HG03457 (cell line): ENCODE data around the gene MRPS17.
"Not testable (repeated sequence)": the region's sequence is repeated elsewhere in the genome, so short reads cannot be mapped to it uniquely, and the experiment has no call there.

ENCODE experiments used
- ATAC-seq: cut with Tn5 transposase; IDR thresholded peaks from one replicate; pipeline ENCODE4 v1.9.1; 2021; ENCODE audit warnings: moderate number of reproducible peaks; ENCODE audit not compliant: unreplicated experiment

Gene MRPS17

DNA sequence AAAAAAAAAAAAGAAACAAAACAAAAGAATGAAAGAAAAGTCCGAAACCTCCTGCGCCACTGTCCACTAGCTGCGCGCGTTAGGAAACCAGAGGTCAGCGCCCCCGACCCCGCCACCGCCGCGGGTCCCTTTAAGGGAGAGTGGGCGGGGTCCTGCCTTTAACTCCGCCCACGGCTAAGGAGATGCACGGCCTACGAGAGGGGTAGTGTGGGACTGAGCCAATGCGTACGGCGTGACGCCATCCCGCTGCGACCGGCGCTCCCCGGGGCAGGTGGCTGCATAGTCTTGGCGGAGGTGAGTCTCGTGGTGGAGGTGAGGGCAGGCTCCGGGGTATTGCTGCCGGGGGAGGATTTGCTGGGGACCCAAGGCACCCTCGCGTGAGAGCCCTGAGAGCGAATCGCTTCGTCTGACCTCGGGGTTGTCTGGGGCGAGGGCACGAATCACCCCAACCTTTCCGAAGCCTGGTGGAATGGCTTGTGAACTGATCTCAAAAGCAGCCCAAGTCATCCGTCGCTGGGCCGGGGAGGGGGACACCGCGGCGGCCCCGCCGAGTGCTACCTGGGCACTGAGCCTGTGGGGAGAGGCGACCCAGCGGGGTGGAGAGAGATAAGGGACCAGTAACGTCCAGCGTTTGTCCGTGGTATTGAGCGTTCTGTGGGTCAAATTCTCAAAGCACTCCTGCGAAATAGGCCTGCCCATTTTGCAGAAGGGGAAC lies at the start of gene MRPS17:
Gene MRPS17 (plus strand): TSS at position 241 of the 715 bp plus-strand sequence. CDS start 1,319 bp downstream, outside the sequence.
- ATAC-seq: peak; percentile 99

DNA sequence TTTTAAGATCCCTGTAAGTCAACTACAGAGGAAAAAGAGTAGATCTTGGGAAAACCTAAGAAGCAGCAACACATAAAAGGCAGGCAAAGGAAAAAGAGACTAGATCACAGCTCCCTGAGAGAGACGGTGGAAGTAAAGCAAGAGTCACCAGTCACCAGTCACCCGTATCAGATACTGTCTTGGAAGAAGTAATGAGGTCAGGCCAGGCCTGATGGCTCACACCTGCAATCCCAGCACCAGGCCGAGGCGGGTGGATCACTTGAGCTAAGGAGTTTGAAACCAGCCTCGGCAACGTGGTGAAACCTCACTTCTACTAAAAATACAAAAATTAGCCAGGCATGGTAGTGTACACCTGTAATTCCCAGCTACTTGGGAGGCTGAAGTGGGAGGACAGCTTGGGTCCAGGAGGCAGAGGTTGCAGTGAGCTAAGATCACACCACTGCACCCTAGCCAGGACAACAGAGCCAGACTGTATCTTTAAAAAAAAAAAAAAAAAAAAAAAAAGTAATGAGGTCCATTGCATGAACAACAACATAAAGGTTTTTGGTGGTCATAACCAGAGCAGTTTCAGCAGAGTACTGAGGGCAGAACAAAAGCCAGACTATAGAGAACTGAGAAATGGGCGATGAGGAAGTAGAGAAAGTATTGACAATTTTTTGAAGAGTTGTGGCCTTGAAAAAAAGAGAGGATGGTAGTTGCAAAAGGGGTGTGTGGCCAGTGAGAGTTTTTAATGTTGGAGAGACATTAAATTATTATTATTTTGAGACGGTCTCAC lies 47.5 kb upstream of the MRPS17 start:
- peak; percentile 94 for ATAC-seq

GRCh38 chr7:55912748-55913158 lies 38.9 kb upstream of the MRPS17 start:
- no peak for ATAC-seq

GRCh38 chr7:55917771-55918170 lies 33.9 kb upstream of the MRPS17 start:
- no peak for ATAC-seq

GRCh38 chr7:55928006-55928767 lies 23.5 kb upstream of the MRPS17 start:
- no peak for ATAC-seq

- ATAC-seq: no peak
Observed at GRCh38 chr7:55931421-55932151, 20.1 kb upstream of the MRPS17 start.

- ATAC-seq: no peak
Observed at GRCh38 chr7:55939514-55940123, 12.1 kb upstream of the MRPS17 start.

GRCh38 chr7:55946545-55946944 lies 5.1 kb upstream of the MRPS17 start:
- no peak for ATAC-seq

GRCh38 chr7:55952352-55952671 lies 635 bp downstream of the MRPS17 start:
- ATAC-seq: not testable (repeated sequence)

GRCh38 chr7:55953707-55954475 lies 2.2 kb downstream of the MRPS17 start:
- ATAC-seq: no peak

GRCh38 chr7:55957190-55957589 lies 5.5 kb downstream of the MRPS17 start:
- no peak for ATAC-seq

DNA sequence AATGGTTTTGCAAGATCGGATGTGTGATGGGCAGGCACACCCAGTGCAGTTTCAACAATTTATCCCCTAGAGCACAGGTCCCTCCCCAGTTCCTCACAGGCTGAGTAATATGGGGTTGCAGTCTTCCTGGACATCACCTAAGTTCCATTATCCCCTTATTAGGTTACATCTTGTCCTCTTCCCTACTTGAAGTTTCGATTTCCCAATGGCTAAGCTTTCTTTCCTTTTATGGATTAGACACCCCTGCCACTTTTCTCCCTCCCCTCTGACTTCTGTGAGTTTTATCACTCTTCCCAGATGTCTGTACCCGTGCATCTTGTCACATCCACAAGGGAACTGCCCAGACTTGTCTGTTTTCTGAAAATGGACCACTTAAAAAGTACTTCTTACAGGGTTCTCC lies 10.3 kb downstream of the MRPS17 start:
- no peak for ATAC-seq

- ATAC-seq: no peak
Observed at GRCh38 chr7:55963584-55964168, 12.0 kb downstream of the MRPS17 start.

DNA sequence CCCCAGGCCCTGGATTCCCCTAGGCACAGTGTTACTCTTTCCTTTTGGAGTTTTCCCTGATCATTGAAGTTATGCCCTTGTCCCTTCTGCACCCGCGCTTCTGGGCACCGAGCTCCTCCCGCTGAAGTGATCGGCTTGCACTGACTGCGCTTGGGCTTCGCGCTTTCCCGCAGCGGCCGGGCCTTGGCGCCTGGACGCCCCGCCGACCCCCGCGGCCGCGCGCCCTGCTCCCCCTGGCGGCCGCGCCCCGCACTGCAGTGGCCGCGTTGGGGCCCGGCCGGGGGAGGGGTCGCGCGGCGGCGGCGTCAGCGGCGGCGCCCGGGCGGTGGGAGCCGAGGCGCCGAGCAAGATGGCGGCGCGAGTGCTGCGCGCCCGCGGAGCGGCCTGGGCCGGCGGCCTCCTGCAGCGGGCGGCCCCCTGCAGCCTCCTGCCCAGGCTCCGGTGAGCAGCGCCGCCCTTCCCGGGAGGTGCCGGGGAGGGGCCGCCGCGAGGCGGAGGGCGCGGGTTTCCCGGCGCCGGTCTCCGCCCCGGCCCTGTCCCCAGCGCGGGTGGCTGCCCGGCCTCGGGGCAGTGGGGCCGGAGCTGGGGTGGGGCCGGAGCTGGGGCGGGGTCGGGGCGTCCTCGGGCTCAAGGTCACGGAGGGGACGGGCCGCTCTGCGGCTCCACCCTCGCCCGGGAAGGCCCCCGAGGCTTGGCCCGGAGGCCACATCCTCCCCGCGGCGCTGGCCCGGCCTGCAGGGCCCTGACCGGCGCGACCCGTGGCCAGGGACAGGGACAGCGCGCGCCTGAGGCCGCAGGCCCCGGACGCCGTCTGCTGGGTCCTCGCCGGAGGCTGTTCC lies 12.8 kb downstream of the MRPS17 start, which contains the start of gene NIPSNAP2:
Gene NIPSNAP2 (plus strand): TSS at position 325 of the 839 bp plus-strand sequence. CDS start 25 bp downstream, at position 350.
- peak; percentile 84 for ATAC-seq

GRCh38 chr7:55965100-55965470 lies 13.4 kb downstream of the MRPS17 start:
- ATAC-seq: no peak

GRCh38 chr7:55965805-55966421 lies 14.2 kb downstream of the MRPS17 start:
- no peak for ATAC-seq

- no peak for ATAC-seq
Observed at GRCh38 chr7:55966851-55967250, 15.2 kb downstream of the MRPS17 start.

DNA sequence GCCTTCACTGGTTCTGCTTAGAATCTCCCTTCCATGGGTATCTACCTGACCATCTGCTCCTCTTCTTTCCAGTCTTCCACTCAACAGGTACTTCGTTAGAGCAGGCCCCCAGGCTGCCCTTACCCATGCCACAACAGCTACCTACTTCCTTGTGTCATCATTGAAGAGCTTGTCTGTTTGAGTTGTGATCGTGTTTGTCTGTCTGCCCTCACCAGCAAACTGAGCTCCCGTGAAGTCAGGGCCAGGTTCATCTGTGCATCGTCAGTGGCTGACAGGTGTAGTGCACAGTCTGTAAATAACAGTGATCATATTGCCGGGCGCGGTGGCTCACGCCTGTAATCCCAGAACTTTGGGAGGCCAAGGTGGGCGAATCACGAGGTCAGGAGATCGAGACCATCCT lies 17.7 kb downstream of the MRPS17 start:
- no peak for ATAC-seq
